ENCODE results near the gene WDR45B. TPM values are rescaled to one million over a fixed set of nuclear protein-coding genes. Genes with fewer than 3 reads are reported as not detected.

WDR45B gene
- 100 to 1,000 TPM in 1 of 4 donors, 10 to 100 TPM in 3; 86.2 to 104 (median 96.5) TPM for polyA plus RNA-seq (ENCODE audit: insufficient read length in 4 of 4)

- peak; percentile 90 to 92 (median 91) for DNase-seq (ENCODE audit: low read depth in 4 of 4, low spot score in 3 of 4)
Measured at GRCh38 chr17:82648165-82648668, at the start of gene WDR45B. TSS of gene WDR45B (minus strand) at chr17:82648444. CDS start at chr17:82648340, 104 bp downstream.

- DNase-seq (ENCODE audit: low read depth in 4 of 4, low spot score in 3 of 4), result no peak
Measured at GRCh38 chr17:82697808-82698064, 49.5 kb upstream of the WDR45B start.

- DNase-seq (ENCODE audit: low read depth in 4 of 4, low spot score in 3 of 4), result no peak
Measured at GRCh38 chr17:82696916-82697807, 48.9 kb upstream of the WDR45B start.

GRCh38 chr17:82696259-82696658, 48.0 kb upstream of the WDR45B start:
- no peak for DNase-seq (ENCODE audit: low read depth in 4 of 4, low spot score in 3 of 4)

GRCh38 chr17:82694647-82695046, 46.4 kb upstream of the WDR45B start:
- no peak for DNase-seq (ENCODE audit: low read depth in 4 of 4, low spot score in 3 of 4)

- no peak for DNase-seq (ENCODE audit: low read depth in 4 of 4, low spot score in 3 of 4)
Measured at GRCh38 chr17:82693168-82693867, 45.1 kb upstream of the WDR45B start.

GRCh38 chr17:82692268-82692667, 44.0 kb upstream of the WDR45B start:
- DNase-seq (ENCODE audit: low read depth in 4 of 4, low spot score in 3 of 4), result no peak

- no peak for DNase-seq (ENCODE audit: low read depth in 4 of 4, low spot score in 3 of 4)
Measured at GRCh38 chr17:82691714-82692113, 43.5 kb upstream of the WDR45B start.

GRCh38 chr17:82690786-82691489, 42.7 kb upstream of the WDR45B start:
- DNase-seq (ENCODE audit: low read depth in 4 of 4, low spot score in 3 of 4), result no peak

- DNase-seq (ENCODE audit: low read depth in 4 of 4, low spot score in 3 of 4), result no peak
Measured at GRCh38 chr17:82689077-82689476, 40.8 kb upstream of the WDR45B start.

GRCh38 chr17:82687871-82688270, 39.6 kb upstream of the WDR45B start:
- no peak for DNase-seq (ENCODE audit: low read depth in 4 of 4, low spot score in 3 of 4)

GRCh38 chr17:82687375-82687861, 39.2 kb upstream of the WDR45B start:
- no peak for DNase-seq (ENCODE audit: low read depth in 4 of 4, low spot score in 3 of 4)

GRCh38 chr17:82686366-82687324, 38.4 kb upstream of the WDR45B start:
- no peak for DNase-seq (ENCODE audit: low read depth in 4 of 4, low spot score in 3 of 4)

- no peak for DNase-seq (ENCODE audit: low read depth in 4 of 4, low spot score in 3 of 4)
Measured at GRCh38 chr17:82685291-82685690, 37.0 kb upstream of the WDR45B start.

- no peak for DNase-seq (ENCODE audit: low read depth in 4 of 4, low spot score in 3 of 4)
Measured at GRCh38 chr17:82684228-82684841, 36.1 kb upstream of the WDR45B start.

GRCh38 chr17:82683534-82683933, 35.3 kb upstream of the WDR45B start:
- DNase-seq (ENCODE audit: low read depth in 4 of 4, low spot score in 3 of 4), result no peak

- no peak for DNase-seq (ENCODE audit: low read depth in 4 of 4, low spot score in 3 of 4)
Measured at GRCh38 chr17:82681547-82681946, 33.3 kb upstream of the WDR45B start.

GRCh38 chr17:82679586-82680465, 31.6 kb upstream of the WDR45B start:
- DNase-seq (ENCODE audit: low read depth in 4 of 4, low spot score in 3 of 4), result no peak

Data from left renal pelvis (tissue), 4 donors.